Measurements from ENCODE around the gene MAP7D3. TPM values are rescaled to one million over a fixed set of nuclear protein-coding genes. Genes with fewer than 3 reads are reported as not detected.

Gene MAP7D3
- total RNA-seq, 1 donor = 19.9 TPM

GRCh38 chrX:136214551-136214950, 36.6 kb downstream of the MAP7D3 start:
- TF ChIP-seq CTCF (IDR thresholded peaks at IDR 0.05; ENCODE audit: insufficient read depth, low read depth, low read length) = no peak
- peak; percentile 76 for DNase-seq (ENCODE audit: low read depth)
- H3K4me3 ChIP-seq (ENCODE audit: low read depth, low read length) = no peak overlapping the region

DNA sequence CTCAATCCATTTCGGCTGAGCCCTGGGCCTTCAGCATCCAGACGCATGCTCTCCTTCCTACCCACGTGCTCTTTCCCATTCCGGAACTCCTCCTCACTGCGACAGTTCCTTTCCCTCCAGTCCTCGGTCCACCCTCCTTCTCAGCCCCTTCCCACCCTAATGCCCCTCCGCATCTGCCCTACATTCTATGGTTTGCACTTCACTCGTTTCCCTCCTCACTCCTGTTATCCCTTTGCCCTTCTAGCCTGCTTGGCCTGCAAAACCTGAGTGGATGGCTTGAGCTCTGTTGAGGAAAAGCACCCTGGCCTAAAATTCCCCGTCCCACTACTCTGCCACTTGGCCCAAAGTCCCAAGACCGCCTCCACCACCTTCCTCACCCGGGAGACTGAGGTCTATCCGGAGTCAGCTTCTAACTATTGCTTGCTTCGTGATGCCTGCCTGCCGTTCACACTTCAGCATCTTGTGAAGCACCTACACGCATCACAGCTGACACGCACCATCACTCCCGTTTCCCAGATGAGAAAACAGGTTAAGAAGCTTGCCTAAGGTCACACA, 38.6 kb downstream of the MAP7D3 start:
- no peak for DNase-seq (ENCODE audit: low read depth)
- TF ChIP-seq CTCF (IDR thresholded peaks at IDR 0.05; ENCODE audit: insufficient read depth, low read depth, low read length) = no peak
- no peak overlapping the region for H3K4me3 ChIP-seq (ENCODE audit: low read depth, low read length)

DNA sequence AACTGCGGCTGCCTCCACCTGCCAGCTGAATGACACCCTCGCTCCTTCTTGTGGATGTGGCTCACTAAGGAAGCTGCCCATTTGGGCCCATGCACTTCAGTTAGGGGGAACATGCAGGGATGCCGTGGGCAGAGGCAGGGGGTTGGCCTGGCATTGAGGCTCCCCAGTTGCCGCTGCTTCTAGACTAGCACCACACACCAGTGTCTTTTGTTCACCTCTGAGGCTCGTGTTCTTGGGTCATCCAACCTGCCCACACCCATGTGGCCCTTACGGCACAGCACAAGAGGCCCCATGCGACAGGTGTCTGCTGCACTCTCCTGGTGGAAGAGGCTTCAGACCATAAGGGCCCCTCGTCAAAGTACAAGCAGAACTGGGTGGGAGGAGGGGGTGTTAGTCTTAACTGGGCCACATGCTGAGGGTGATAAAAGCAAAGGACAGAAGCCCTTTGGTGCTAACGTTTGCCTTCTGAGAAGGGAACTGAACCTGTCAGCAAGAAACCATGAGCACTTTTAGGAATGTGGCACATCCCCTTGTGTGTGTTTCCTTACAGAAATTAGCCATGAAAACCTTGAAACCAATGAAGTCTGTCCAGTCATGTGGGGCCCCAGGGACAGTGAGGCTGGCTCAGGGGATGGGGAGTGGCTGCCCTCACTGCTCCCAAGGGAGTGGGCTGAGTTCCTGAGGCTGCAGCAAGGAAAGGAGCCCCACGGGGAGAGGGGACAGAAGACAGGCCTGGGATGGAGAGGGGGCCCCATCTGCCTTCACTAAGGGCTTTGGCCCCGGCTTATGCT, 39.2 kb downstream of the MAP7D3 start:
- H3K4me3 ChIP-seq (ENCODE audit: low read depth, low read length) = no peak overlapping the region
- TF ChIP-seq CTCF (IDR thresholded peaks at IDR 0.05; ENCODE audit: insufficient read depth, low read depth, low read length) = no peak
- DNase-seq (ENCODE audit: low read depth) = no peak

DNA sequence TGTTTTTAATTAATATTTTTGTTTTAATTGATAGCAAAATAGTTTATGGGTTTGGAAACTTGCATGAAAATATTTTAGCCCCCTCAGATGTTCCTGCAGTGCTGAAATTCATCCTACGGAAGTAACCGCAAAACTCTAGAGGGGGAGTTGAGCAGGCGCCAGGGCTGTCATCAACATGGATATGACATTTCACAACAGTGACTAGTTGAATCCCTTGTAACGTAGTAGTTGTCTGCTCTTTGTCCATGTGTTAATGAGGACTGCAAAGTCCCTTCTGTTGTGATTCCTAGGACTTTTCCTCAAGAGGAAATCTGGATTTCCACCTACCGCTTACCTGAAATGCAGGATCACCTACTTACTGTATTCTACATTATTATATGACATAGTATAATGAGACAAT, 40.4 kb downstream of the MAP7D3 start:
- no peak for TF ChIP-seq CTCF (IDR thresholded peaks at IDR 0.05; ENCODE audit: insufficient read depth, low read depth, low read length)
- no peak overlapping the region for H3K4me3 ChIP-seq (ENCODE audit: low read depth, low read length)
- DNase-seq (ENCODE audit: low read depth) = no peak

DNA sequence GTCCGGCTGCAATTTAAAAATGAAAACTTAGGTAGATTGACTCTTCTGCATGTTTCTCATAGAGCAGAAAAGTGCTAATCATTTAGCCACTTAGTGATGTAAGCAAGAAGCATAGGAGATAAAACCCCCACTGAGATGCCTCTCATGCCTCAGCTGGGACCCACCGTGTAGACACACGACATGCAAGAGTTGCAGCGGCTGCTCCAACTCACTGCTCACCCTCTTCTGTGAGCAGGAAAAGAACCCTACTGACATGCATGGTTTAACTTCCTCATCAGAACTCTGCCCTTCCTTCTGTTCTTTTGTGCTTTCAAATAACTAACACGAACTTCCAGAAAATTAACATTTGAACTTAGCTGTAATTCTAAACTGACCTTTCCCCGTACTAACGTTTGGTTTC, 41.0 kb downstream of the MAP7D3 start:
- TF ChIP-seq CTCF (IDR thresholded peaks at IDR 0.05; ENCODE audit: insufficient read depth, low read depth, low read length) = no peak
- DNase-seq (ENCODE audit: low read depth) = no peak

GRCh38 chrX:136209751-136210150, 41.4 kb downstream of the MAP7D3 start:
- no peak for DNase-seq (ENCODE audit: low read depth)
- TF ChIP-seq CTCF (IDR thresholded peaks at IDR 0.05; ENCODE audit: insufficient read depth, low read depth, low read length) = no peak
- H3K4me3 ChIP-seq (ENCODE audit: low read depth, low read length) = no peak overlapping the region

More for the DNA sequence above, 41.0 kb downstream of the MAP7D3 start:
- no peak overlapping the region for H3K4me3 ChIP-seq (ENCODE audit: low read depth, low read length)
